Type B pancreatic cell (in vitro differentiated cells): ENCODE results near the gene MLXIP. TPM values are rescaled to one million over a fixed set of nuclear protein-coding genes. Genes with fewer than 3 reads are reported as not detected.

ENCODE experiments used
- DNase-seq: peaks from one replicate; pipeline ENCODE4 v3.0.0; 2021; ENCODE audit warnings: mixed read lengths; ENCODE audit not compliant: unreplicated experiment; ENCODE audit errors: extremely low spot score
- H3K27ac Mint-ChIP-seq: 2 replicates; pipeline ENCODE4 v1.8.0; 2021; ENCODE audit warnings: mild to moderate bottlenecking, mixed read lengths
- H3K27me3 Mint-ChIP-seq: 2 replicates; pipeline ENCODE4 v1.8.0; 2021; ENCODE audit warnings: mixed read lengths
- H3K36me3 Mint-ChIP-seq: 2 replicates; pipeline ENCODE4 v1.8.0; 2021; ENCODE audit warnings: mixed read lengths
- H3K4me1 Mint-ChIP-seq: one replicate; pipeline ENCODE4 v1.8.0; 2021; ENCODE audit warnings: mixed read lengths; ENCODE audit not compliant: unreplicated experiment
- H3K4me3 Mint-ChIP-seq: 2 replicates; pipeline ENCODE4 v1.8.0; 2021; ENCODE audit warnings: mild to moderate bottlenecking, mixed read lengths
- H3K9me3 Mint-ChIP-seq: 2 replicates; pipeline ENCODE4 v1.8.0; 2021; ENCODE audit warnings: mixed read lengths
- total RNA-seq: library from RNA; stranded (reverse); gene quantifications from 2 replicates; pipeline ENCODE4 v1.2.1, GENCODE V29; 2021; ENCODE audit warnings: low replicate concordance
- TF ChIP-seq, protein P1 (sequence below): fragments of 200-600 bp; sonication (generic); conservative IDR thresholded peaks from 2 replicates; pipeline ENCODE4 v1.5.0; 2021; ENCODE audit warnings: antibody characterized with exemption, mild to moderate bottlenecking

The MLXIP gene
- total RNA-seq, 1 donor from 2014 or later, result 44.5 TPM

DNA sequence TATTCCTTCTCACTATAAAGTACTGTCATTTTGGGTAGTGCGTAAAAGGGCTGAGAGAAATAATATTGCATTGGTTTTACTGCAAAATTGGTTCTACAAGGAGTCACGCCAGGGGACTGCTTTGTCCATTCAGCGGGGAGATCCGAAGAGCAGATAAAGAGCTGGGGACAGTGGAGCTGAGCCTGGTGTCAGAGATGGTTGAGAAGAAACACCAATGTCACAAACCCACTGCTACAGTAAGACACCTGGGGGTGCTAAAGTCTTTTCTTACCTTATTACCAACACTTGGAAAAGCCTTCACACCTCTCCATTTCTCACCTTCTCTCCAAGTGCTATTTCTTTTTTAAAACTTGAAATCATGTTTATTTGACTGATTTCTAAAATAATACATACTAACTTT is 81.3 kb downstream of the MLXIP start:
- DNase-seq, result no peak
- H3K4me1 Mint-ChIP-seq, result no peaks in the 10 kb centered on the region
- peaks cover 9% of the 10 kb centered on the region for H3K27me3 Mint-ChIP-seq
- H3K27ac Mint-ChIP-seq, result no peak overlapping the region
- H3K36me3 Mint-ChIP-seq, result no peaks in the 10 kb centered on the region
- no peak overlapping the region for H3K4me3 Mint-ChIP-seq
- no peaks in the 10 kb centered on the region for H3K9me3 Mint-ChIP-seq
- TF ChIP-seq, protein P1, sequence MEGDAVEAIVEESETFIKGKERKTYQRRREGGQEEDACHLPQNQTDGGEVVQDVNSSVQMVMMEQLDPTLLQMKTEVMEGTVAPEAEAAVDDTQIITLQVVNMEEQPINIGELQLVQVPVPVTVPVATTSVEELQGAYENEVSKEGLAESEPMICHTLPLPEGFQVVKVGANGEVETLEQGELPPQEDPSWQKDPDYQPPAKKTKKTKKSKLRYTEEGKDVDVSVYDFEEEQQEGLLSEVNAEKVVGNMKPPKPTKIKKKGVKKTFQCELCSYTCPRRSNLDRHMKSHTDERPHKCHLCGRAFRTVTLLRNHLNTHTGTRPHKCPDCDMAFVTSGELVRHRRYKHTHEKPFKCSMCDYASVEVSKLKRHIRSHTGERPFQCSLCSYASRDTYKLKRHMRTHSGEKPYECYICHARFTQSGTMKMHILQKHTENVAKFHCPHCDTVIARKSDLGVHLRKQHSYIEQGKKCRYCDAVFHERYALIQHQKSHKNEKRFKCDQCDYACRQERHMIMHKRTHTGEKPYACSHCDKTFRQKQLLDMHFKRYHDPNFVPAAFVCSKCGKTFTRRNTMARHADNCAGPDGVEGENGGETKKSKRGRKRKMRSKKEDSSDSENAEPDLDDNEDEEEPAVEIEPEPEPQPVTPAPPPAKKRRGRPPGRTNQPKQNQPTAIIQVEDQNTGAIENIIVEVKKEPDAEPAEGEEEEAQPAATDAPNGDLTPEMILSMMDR, result no peak

DNA sequence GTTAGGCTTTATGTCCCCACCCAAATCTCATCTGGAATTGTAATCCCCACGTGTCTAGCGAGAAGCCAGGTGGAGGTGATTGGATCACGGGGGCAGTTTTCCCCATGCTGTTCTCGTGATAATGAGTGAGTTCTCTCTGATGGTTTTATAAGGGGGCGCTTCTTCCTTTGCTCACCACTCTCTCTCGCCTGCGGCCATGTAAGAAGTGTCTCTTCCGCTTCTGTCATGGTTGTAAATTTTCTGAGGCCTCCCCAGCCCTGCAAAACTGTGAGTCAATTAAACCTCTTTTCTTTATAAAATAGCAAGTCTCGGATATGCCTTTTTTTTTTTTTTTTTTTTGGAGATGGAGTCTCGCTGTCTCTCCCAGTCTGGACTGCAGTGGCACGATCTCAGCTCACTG is 82.2 kb downstream of the MLXIP start:
- Mint-ChIP-seq H3K4me3 (no peak overlapping the region), H3K36me3 (no peaks in the 10 kb centered on the region), H3K27me3 (peaks cover 5% of the 10 kb centered on the region), H3K4me1 (no peaks in the 10 kb centered on the region), H3K9me3 (no peaks in the 10 kb centered on the region), H3K27ac (no peak overlapping the region)
- no peak for DNase-seq
- TF ChIP-seq, protein P1, result no peak

DNA sequence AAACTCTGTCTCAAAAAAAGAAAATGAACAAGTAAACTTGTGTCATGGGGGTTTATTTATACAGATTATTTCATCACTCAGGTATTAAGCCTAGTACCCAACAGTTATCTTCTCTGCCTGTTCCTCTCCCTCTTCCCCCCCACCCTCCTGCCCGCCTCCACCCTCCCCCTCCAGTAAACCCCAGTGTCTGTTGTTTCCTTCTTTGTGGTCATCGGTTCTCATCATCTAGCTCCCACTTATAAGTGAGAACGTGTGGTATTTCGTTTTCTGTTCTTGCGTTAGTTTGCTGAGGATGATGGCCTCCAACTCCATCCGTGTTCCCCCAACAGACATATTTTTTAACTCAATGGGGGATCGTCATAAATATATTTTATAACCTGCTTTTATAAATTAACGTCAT is 83.1 kb downstream of the MLXIP start:
- no peaks in the 10 kb centered on the region for H3K9me3 Mint-ChIP-seq
- H3K4me3 Mint-ChIP-seq, result no peak overlapping the region
- DNase-seq, result no peak
- H3K4me1 Mint-ChIP-seq, result no peaks in the 10 kb centered on the region
- no peaks in the 10 kb centered on the region for H3K27me3 Mint-ChIP-seq
- no peak overlapping the region for H3K27ac Mint-ChIP-seq
- TF ChIP-seq, protein P1, result no peak
- no peaks in the 10 kb centered on the region for H3K36me3 Mint-ChIP-seq

DNA sequence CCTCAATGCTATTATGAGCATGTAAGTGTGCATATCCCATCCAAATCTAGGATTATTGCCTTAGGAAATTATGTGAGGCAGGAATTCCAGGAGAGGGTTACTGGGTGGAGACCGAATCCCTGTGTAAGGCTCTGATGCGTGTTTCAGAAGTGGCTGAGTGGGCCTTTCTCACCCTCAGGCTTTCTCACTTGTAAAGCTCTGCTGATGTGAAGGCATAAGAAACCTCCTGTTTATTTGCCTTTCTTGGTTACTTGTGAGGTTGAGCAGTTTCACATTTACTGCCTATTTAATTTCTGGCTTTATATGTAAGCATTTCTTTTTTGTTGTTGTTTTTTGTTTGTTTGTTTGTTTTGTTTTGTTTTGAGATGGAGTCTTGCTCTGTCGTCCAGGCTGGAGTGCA is 84.4 kb downstream of the MLXIP start:
- Mint-ChIP-seq H3K4me3 (no peak overlapping the region), H3K27me3 (no peaks in the 10 kb centered on the region), H3K27ac (no peak overlapping the region), H3K36me3 (no peaks in the 10 kb centered on the region), H3K9me3 (no peaks in the 10 kb centered on the region), H3K4me1 (no peaks in the 10 kb centered on the region)
- DNase-seq, result no peak
- TF ChIP-seq, protein P1, result no peak

DNA sequence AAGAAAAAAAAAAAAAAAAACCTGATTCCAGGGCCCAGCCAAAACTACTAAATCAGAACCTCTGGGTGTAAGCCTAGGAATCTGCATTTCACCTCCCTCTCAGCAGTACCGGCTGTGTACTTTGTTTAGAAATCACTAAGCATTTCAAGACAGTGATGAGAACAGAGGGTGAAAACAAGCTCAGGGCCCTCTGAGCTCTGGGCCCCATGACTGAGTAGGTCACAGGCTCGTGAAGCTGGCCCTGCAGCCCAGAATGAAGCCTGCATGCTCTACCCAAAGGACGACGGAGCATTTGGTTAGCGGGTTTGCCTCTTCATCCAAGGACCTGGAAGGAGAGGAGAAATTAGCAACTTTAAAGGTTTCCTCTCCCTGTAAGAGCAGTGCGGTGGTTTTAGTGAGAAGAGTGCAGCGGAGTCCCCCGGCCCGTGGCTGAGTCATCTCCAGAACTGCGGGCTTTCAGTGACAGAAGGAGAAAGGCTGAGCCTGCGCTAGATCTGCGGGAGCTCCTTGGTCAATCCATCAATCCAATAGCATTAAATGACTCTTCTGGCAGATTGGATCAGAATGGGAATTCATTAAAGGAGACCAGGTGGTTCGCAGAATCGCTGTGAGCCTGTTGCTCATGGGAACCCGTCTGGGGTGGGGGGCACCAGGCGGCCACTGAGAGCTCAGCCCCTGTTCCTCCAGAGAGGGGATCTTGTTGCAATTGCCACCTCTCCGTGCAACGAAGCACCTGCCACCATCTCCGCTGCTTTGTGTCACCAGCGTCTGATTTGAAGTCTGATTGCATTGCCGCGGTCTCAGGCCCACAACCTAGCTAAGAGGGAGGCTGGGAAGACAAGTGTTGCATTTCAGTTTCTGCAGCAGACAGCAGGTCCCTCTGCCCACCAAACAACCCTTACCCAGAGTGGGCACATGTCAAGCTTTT is 88.1 kb downstream of the MLXIP start:
- Mint-ChIP-seq H3K4me1 (no peaks in the 10 kb centered on the region), H3K9me3 (no peaks in the 10 kb centered on the region), H3K27ac (no peak overlapping the region), H3K36me3 (no peaks in the 10 kb centered on the region), H3K4me3 (no peak overlapping the region), H3K27me3 (peaks cover 3% of the 10 kb centered on the region)
- TF ChIP-seq, protein P1, result no peak
- DNase-seq, result no peak
